Mucosa of descending colon (tissue), 3 donors: ENCODE data around the gene RAB11FIP4. TPM values are rescaled to one million over a fixed set of nuclear protein-coding genes. Genes with fewer than 3 reads are reported as not detected.
A peak's percentile ranks its signal among the peaks of the same experiment; 100 is the strongest.

Experiments used
- ATAC-seq: fragments of 200-7000 bp; cut with Tn5 transposase; one replicate; pipeline ENCODE4 v1.9.1; 2020; ENCODE audit warnings: mild to moderate bottlenecking, moderate library complexity
- DNase-seq, 3 donors: peaks; one replicate each; pipeline ENCODE4 v3.0.0-alpha.2; 2020
- H3K36me3 ChIP-seq: fragments of 200-600 bp; one replicate; pipeline ENCODE4 v1.8.0; 2021; ENCODE audit warnings: low read depth, mild to moderate bottlenecking
- H3K4me1 ChIP-seq: fragments of 200-600 bp; one replicate; pipeline ENCODE4 v1.8.0; 2021; ENCODE audit warnings: low read depth, mild to moderate bottlenecking
- H3K4me3 ChIP-seq: fragments of 200-600 bp; one replicate; pipeline ENCODE4 v1.8.0; 2021; ENCODE audit warnings: mild to moderate bottlenecking
- H3K9me3 ChIP-seq: fragments of 200-600 bp; one replicate; pipeline ENCODE4 v1.8.0; 2021; ENCODE audit warnings: mild to moderate bottlenecking
- intact Hi-C, 2 donors: fragments of 100-400 bp; cut with DNase I in 1 of 2; cut with micrococcal nuclease in 1 of 2; formaldehyde crosslinking; loops; one replicate each; pipeline versions ENCODE4 v1.11.0 to v1.11.1; 2022; cut with DNase I, micrococcal nuclease
- total RNA-seq, 3 donors: library from RNA; stranded (reverse); fragmentation: NEBNext Ultra II Directional in 2 of 3; extraction: Animal tissue kit (Norgen Biotek cat#: 25700) in 2 of 3; gene quantifications; one replicate each; pipeline versions ENCODE4 v1.2.1 to v1.2.4, GENCODE V29; 2021 to 2023
- TF ChIP-seq, protein P1 (sequence below): fragments of 200-600 bp; IDR thresholded peaks from one replicate; pipeline ENCODE4 v1.8.0; 2022; ENCODE audit warnings: antibody characterized with exemption, mild to moderate bottlenecking
- donor health status: DM: no; HTN: no; CAD: no; lungs with moderate emphysema.
- donor health status: DM: no; HTN: no; CAD: no.
- donor health status: DM: no; HTN: yes; CAD: no.

Gene RAB11FIP4
- total RNA-seq, 3 donors from 2014 or later: 24.5 to 49.9 (median 40.7) TPM

GRCh38 chr17:31462261-31462660 is 70.8 kb downstream of the RAB11FIP4 start:
- no peaks in the 10 kb centered on the region for H3K36me3 ChIP-seq
- DNase-seq (no peak), ATAC-seq (no peak)
- no peaks in the 10 kb centered on the region for H3K4me1 ChIP-seq
- intact Hi-C loops: no loop called here
- TF ChIP-seq, protein P1, sequence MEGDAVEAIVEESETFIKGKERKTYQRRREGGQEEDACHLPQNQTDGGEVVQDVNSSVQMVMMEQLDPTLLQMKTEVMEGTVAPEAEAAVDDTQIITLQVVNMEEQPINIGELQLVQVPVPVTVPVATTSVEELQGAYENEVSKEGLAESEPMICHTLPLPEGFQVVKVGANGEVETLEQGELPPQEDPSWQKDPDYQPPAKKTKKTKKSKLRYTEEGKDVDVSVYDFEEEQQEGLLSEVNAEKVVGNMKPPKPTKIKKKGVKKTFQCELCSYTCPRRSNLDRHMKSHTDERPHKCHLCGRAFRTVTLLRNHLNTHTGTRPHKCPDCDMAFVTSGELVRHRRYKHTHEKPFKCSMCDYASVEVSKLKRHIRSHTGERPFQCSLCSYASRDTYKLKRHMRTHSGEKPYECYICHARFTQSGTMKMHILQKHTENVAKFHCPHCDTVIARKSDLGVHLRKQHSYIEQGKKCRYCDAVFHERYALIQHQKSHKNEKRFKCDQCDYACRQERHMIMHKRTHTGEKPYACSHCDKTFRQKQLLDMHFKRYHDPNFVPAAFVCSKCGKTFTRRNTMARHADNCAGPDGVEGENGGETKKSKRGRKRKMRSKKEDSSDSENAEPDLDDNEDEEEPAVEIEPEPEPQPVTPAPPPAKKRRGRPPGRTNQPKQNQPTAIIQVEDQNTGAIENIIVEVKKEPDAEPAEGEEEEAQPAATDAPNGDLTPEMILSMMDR: no peak
- H3K9me3 ChIP-seq: no peaks in the 10 kb centered on the region
- H3K4me3 ChIP-seq: no peak overlapping the region

DNA sequence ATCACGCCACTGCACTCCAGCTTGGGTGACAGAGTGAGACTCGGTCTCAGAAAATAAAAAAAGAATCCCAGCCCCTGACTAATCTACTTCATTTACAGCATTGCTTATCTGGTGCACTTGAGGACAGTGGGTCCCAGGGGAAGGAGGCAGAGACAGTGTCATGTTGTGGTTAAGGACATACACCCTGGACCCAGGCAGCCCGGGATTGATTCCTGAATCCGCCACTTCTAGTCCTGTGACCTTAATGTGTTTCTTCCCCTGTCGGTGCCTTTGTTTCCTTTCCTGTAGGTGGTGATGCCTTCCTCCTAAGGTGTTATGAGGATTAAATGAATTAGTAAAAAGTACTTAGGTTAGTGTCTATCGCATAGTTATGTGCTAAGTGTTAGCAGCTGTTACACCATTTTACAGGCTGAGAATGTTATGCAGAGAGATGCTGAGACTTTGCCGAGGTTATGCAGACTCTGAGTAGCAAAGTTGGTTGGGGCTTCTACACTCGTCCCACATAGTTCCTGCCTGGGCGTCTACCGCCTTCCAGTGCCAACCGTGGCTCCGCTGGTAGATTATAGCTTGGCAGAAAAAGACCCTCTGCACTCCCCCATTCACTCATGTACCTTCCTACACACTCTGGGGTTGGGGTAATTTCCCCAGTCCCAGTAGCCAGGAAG is 74.8 kb downstream of the RAB11FIP4 start:
- ATAC-seq: no peak
- TF ChIP-seq, protein P1: no peak
- H3K9me3 ChIP-seq: no peaks in the 10 kb centered on the region
- no peak for DNase-seq
- H3K36me3 ChIP-seq: no peaks in the 10 kb centered on the region
- intact Hi-C loops: no loop called here
- H3K4me3 ChIP-seq: no peak overlapping the region
- no peaks in the 10 kb centered on the region for H3K4me1 ChIP-seq

DNA sequence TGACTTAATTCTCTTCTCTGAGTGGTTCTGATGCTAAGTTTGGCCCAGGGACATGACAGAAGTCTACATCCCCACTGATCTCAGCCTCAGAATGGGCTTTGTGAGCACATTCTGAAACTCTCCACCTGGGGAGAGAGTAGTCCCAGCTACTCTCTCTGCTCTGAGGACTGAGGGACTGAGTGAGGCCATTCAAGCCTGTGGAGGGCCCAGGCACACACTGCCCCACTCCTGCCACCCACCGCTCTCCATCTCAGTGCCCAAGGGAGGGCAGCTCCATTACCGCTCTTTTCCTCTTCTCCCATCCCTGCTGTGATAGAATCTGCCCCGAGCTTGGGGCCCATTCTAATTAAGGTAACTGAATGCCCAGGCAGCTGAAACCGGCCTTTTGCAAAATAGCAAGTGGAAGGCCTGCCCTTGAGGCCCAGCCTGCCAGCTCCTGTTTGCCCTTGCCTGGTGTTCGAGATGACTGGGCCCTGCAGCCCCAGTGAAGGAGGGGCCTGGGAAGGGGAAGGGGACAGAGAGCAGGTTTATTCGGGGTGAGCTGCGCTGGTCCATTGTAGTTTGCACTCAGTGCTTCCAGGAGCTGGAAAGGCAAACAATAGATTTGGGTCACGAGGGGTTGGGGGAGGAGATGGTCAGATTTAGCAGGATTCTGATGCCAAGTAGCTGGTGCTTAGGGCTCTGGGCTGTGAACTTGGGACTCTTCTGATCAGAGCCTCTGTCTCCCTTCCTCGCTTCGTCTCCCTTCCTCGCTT is 76.2 kb downstream of the RAB11FIP4 start:
- intact Hi-C loops: no loop called here
- ATAC-seq (no peak), DNase-seq (no peak)

DNA sequence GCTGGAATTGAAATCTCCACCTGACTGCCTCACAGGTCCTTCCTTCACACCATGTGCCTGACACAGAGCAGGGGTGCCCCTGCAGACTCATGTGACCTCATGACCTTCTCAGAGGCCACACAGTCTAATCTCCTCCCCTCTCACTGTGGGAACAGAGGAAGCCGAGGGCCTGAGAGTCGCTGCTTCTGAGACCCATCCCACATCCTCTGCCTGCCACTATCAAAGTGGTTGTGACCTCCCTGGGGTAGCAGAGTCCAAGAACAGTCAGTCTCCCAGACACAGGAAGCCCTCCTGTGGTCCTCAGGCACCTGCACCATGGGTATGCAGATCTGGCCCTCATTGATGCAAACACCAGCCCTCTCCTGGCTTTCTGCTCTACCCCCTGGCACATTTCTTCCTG is 78.5 kb downstream of the RAB11FIP4 start:
- TF ChIP-seq, protein P1: no peak
- Histone ChIP-seq H3K36me3 (no peaks in the 10 kb centered on the region), H3K4me1 (no peaks in the 10 kb centered on the region), H3K9me3 (no peaks in the 10 kb centered on the region), H3K4me3 (no peak overlapping the region)
- intact Hi-C loops: no loop called here
- DNase-seq (no peak), ATAC-seq (peak; percentile 42)

More for the DNA sequence above, 76.2 kb downstream of the RAB11FIP4 start:
- TF ChIP-seq, protein P1: no peak
- H3K9me3 ChIP-seq: no peaks in the 10 kb centered on the region
- H3K4me3 ChIP-seq: no peak overlapping the region
- no peaks in the 10 kb centered on the region for H3K4me1 ChIP-seq
- H3K36me3 ChIP-seq: no peaks in the 10 kb centered on the region

DNA sequence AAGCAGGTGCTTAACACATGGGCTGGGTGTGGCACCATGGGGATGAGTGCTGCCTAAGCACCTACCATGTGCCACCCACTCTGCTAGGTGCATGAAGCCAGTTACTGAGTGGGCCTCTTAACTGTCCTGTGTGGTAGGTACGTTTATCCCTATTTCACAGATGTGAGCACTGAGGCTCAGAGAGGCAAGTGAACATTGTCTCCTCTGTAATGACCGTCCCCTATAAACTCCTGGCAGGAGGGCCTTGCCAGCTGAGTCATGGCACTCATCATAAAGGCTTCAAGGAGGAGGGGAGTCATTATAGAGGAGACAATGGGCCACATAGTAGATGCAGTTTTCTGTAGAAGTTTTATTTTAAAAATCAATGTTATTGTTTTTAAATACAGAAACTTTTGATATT is 79.1 kb downstream of the RAB11FIP4 start:
- DNase-seq (no peak), ATAC-seq (peak; percentile 28)
- TF ChIP-seq, protein P1: no peak
- intact Hi-C loops: no loop called here
- Histone ChIP-seq H3K36me3 (no peaks in the 10 kb centered on the region), H3K9me3 (no peaks in the 10 kb centered on the region), H3K4me3 (no peak overlapping the region), H3K4me1 (no peaks in the 10 kb centered on the region)
